Keratinocyte (primary cell): ENCODE measurements around the gene GIN1. TPM values are rescaled to one million over a fixed set of nuclear protein-coding genes. Genes with fewer than 3 reads are reported as not detected.

ENCODE experiments used
- DNase-seq: peaks from one replicate; pipeline ENCODE4 v3.0.0-alpha.2; 2011; ENCODE audit warnings: low read depth, missing footprints, low spot score
- FAIRE-seq: peaks from 2 replicates; lab custom pipeline; 2011; peaks lifted over from hg19 to GRCh38; lab: Jason Lieb, UNC
- H2AFZ ChIP-seq: 2 replicates; pipeline ENCODE4 v1.6.0; 2012; ENCODE audit warnings: low read length, control low read depth, inconsistent platforms; ENCODE audit not compliant: control insufficient read depth
- H3K27ac ChIP-seq: 2 replicates; pipeline ENCODE4 v1.5.1; 2011; ENCODE audit warnings: low read length; ENCODE audit not compliant: control insufficient read depth, insufficient read depth
- H3K27me3 ChIP-seq: 3 replicates; pipeline ENCODE4 v1.6.0; 2011; ENCODE audit warnings: low read length; ENCODE audit not compliant: control insufficient read depth, insufficient read depth; ENCODE audit errors: extremely low read depth
- H3K36me3 ChIP-seq, 2 experiments: 2 replicates in 1 of 2; 3 replicates in 1 of 2; pipeline ENCODE4 v1.5.1; 2011; ENCODE audit warnings: low read length in 2 of 2, mild to moderate bottlenecking in 1 of 2; ENCODE audit not compliant: control insufficient read depth in 2 of 2, insufficient read depth in 2 of 2; ENCODE audit errors: extremely low read depth in 1 of 2
- H3K4me1 ChIP-seq: 3 replicates; pipeline ENCODE4 v1.5.1; 2011; ENCODE audit warnings: low read length; ENCODE audit not compliant: control insufficient read depth, insufficient read depth; ENCODE audit errors: extremely low read depth
- H3K4me2 ChIP-seq: 3 replicates; pipeline ENCODE4 v1.6.0; 2011; ENCODE audit warnings: low read depth, low read length; ENCODE audit not compliant: control insufficient read depth, insufficient read depth; ENCODE audit errors: extremely low read depth
- H3K4me3 ChIP-seq, 3 experiments: fragments of 200-600 bp in 1 of 3; sonication (generic) in 1 of 3; 2 replicates in 2 of 3; 3 replicates in 1 of 3; pipeline ENCODE4 v1.5.1; 2011 to 2016; ENCODE audit warnings: low read length in 3 of 3, mild to moderate bottlenecking in 3 of 3, control low read depth in 2 of 3, inconsistent platforms in 1 of 3, low read depth in 1 of 3, mixed read lengths in 1 of 3, mixed run types in 1 of 3, moderate library complexity in 1 of 3; ENCODE audit not compliant: control insufficient read depth in 2 of 3, insufficient read depth in 2 of 3; ENCODE audit errors: extremely low read depth in 1 of 3
- H3K79me2 ChIP-seq: 2 replicates; pipeline ENCODE4 v1.6.0; 2012; ENCODE audit warnings: low read length; ENCODE audit not compliant: control insufficient read depth, insufficient read depth
- H3K9ac ChIP-seq: 3 replicates; pipeline ENCODE4 v1.6.0; 2011; ENCODE audit warnings: low read length; ENCODE audit not compliant: control insufficient read depth, insufficient read depth; ENCODE audit errors: extremely low read depth
- H3K9me1 ChIP-seq: 3 replicates; pipeline ENCODE4 v1.6.0; 2011; ENCODE audit warnings: low read length; ENCODE audit not compliant: control insufficient read depth, insufficient read depth; ENCODE audit errors: extremely low read depth
- H3K9me3 ChIP-seq: 2 replicates; pipeline ENCODE4 v1.5.1; 2012; ENCODE audit warnings: low read depth, low read length; ENCODE audit not compliant: control insufficient read depth
- H4K20me1 ChIP-seq: 3 replicates; pipeline ENCODE4 v1.6.0; 2011; ENCODE audit warnings: low read length; ENCODE audit not compliant: control insufficient read depth, insufficient read depth; ENCODE audit errors: extremely low read depth
- EZH2 ChIP-seq: IDR thresholded peaks from one replicate; pipeline ENCODE4 v1.6.1; 2012; ENCODE audit warnings: inconsistent platforms, mild to moderate bottlenecking, low read length, moderate library complexity
- dilution Hi-C: fragments of 300-500 bp; cut with MboI; formaldehyde crosslinking; loops from one replicate; pipeline ENCODE4 v1.7.0; 2020; ENCODE audit warnings: low sequenced_read_pairs; ENCODE audit not compliant: extremely low pct_ligation_motif_present
- polyA plus RNA-seq, 5 experiments: library from polyadenylated mRNA; depleted of rRNA in 3 of 5; stranded (reverse) in 3 of 5; stranded (forward) in 1 of 5; unstranded in 1 of 5; fragments of >200 nt; gene quantifications; 1 replicate in 1 of 5; 2 replicates in 3 of 5; 3 replicates in 1 of 5; pipeline versions ENCODE4 v1.2.1 to v1.2.3, GENCODE V29; 2011 to 2012; ENCODE audit warnings: missing spikeins in 2 of 5, low read depth in 1 of 5, low replicate concordance in 1 of 5
- TF ChIP-seq, protein P1 (sequence below), 3 experiments: IDR thresholded peaks in 1 of 3; conservative IDR thresholded peaks in 1 of 3; optimal IDR thresholded peaks in 1 of 3; 2 replicates in 2 of 3; 3 replicates in 1 of 3; pipeline versions ENCODE3 to v1.5.1; 2011; ENCODE audit warnings: low read length in 3 of 3, mild to moderate bottlenecking in 3 of 3, moderate library complexity in 2 of 3, control low read depth in 1 of 3, inconsistent platforms in 1 of 3; ENCODE audit not compliant: insufficient read depth in 2 of 3; ENCODE audit errors: extremely low read depth in 1 of 3

GIN1 gene
- polyA plus RNA-seq, 1 donor (not counting 4 experiments of a cell fraction or from before 2014, with no cell fraction given): 8.9 TPM

DNA sequence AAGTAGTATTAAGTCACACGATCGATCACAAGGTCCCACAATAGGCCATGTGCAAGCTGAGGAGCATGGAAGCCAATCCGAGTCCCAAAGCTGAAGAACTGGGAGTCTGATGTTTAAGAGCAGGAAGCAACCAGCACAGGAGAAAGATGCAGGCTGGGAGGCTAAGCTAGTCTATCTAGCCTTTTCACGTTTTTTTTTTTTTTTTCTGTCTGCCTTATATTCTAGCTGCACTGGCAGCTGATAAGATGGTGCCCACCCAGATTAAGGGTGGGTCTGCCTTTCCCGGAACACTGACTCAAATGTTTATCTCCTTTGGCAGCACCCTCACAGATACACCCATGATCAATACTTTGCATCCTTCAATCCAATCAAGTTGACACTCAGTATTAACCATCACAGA lies 6.6 kb upstream of the GIN1 start:
- H3K9me3 ChIP-seq: no peaks in the 10 kb centered on the region
- no peaks in the 10 kb centered on the region for H4K20me1 ChIP-seq
- H3K9me1 ChIP-seq: no peaks in the 10 kb centered on the region
- no peaks in the 10 kb centered on the region for H3K36me3 ChIP-seq
- H3K27me3 ChIP-seq: no peaks in the 10 kb centered on the region
- no peak overlapping the region for H3K9ac ChIP-seq
- no peak overlapping the region for H2AFZ ChIP-seq
- H3K27ac ChIP-seq: no peak overlapping the region
- H3K4me3 ChIP-seq: no peak overlapping the region
- dilution Hi-C loops: no loop called here
- no peak overlapping the region for H3K4me2 ChIP-seq
- peaks cover 5% of the 10 kb centered on the region for H3K79me2 ChIP-seq
- peaks cover 4% of the 10 kb centered on the region for H3K4me1 ChIP-seq
- no peak for DNase-seq
- FAIRE-seq: no peak
- TF ChIP-seq EZH2: no peak
- TF ChIP-seq, protein P1, sequence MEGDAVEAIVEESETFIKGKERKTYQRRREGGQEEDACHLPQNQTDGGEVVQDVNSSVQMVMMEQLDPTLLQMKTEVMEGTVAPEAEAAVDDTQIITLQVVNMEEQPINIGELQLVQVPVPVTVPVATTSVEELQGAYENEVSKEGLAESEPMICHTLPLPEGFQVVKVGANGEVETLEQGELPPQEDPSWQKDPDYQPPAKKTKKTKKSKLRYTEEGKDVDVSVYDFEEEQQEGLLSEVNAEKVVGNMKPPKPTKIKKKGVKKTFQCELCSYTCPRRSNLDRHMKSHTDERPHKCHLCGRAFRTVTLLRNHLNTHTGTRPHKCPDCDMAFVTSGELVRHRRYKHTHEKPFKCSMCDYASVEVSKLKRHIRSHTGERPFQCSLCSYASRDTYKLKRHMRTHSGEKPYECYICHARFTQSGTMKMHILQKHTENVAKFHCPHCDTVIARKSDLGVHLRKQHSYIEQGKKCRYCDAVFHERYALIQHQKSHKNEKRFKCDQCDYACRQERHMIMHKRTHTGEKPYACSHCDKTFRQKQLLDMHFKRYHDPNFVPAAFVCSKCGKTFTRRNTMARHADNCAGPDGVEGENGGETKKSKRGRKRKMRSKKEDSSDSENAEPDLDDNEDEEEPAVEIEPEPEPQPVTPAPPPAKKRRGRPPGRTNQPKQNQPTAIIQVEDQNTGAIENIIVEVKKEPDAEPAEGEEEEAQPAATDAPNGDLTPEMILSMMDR (optimal IDR thresholded peaks at IDR 0.05 in 1 of 3, IDR thresholded peaks at IDR 0.05 in 1 of 3, conservative IDR thresholded peaks at IDR 0.05 in 1 of 3; ENCODE audit: extremely low read depth in 1 of 3, insufficient read depth in 2 of 3, low read length in 3 of 3): no peak

DNA sequence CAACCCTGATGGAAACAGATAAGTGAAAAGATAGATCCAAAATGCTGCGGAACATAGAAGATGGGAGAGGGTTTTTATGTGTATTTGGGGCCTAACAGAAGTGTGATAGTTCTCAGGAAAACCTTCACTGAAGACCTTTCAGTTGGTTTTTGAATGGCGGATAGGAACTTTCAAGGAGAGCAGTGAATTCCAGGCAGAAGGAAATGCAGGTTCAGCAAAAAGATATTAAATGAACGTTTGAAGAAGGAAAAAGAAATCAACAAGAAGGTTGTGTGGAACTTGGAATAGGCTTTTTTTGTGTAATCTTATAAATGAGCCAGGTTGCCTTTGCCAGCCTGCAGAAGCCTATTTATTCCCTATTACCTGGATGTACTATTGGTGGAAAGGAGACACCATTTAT lies 2.3 kb upstream of the GIN1 start:
- FAIRE-seq: no peak
- H2AFZ ChIP-seq: no peak overlapping the region
- no peak overlapping the region for H3K4me2 ChIP-seq
- no peaks in the 10 kb centered on the region for H3K9me3 ChIP-seq
- DNase-seq: no peak
- dilution Hi-C loops: no loop called here
- H3K4me1 ChIP-seq: peaks cover 5% of the 10 kb centered on the region
- TF ChIP-seq, protein P1 (optimal IDR thresholded peaks at IDR 0.05 in 1 of 3, IDR thresholded peaks at IDR 0.05 in 1 of 3, conservative IDR thresholded peaks at IDR 0.05 in 1 of 3; ENCODE audit: extremely low read depth in 1 of 3, insufficient read depth in 2 of 3, low read length in 3 of 3): no peak
- H3K79me2 ChIP-seq: peaks cover 33% of the 10 kb centered on the region
- no peaks in the 10 kb centered on the region for H4K20me1 ChIP-seq
- no peaks in the 10 kb centered on the region for H3K9me1 ChIP-seq
- no peaks in the 10 kb centered on the region for H3K27me3 ChIP-seq
- no peaks in the 10 kb centered on the region for H3K36me3 ChIP-seq
- no peak overlapping the region for H3K4me3 ChIP-seq
- H3K27ac ChIP-seq: no peak overlapping the region
- H3K9ac ChIP-seq: no peak overlapping the region
